H1 (cell line): ENCODE results near the gene IFI30.

Experiments used
- BRCA1 ChIP-seq: IDR thresholded peaks from 2 replicates; pipeline ENCODE4 v1.6.1; 2012; ENCODE audit warnings: low read depth, low read length, improper control_type of control experiment
- CTCF ChIP-seq, 3 experiments: IDR thresholded peaks; 1 replicate in 2 of 3; 2 replicates in 1 of 3; pipeline versions ENCODE4 v1.5.1 to v1.6.1; 2011; ENCODE audit warnings: low read length in 3 of 3, mild to moderate bottlenecking in 3 of 3, inconsistent platforms in 2 of 3, low read depth in 1 of 3, moderate library complexity in 1 of 3; ENCODE audit not compliant: insufficient read depth in 1 of 3; ENCODE audit errors: control extremely low read depth in 1 of 3
- KDM1A ChIP-seq: fragments of 200-600, 300-600 bp; sonication (generic); IDR thresholded peaks from 2 replicates; pipeline ENCODE4 v1.7.1; 2016; ENCODE audit warnings: mild to moderate bottlenecking, low read length, borderline replicate concordance
- SP2 ChIP-seq: IDR thresholded peaks from 2 replicates; pipeline ENCODE4 v1.6.1; 2012; ENCODE audit warnings: mild to moderate bottlenecking, low read length, inconsistent platforms

- no peak for TF ChIP-seq SP2
- no peak for TF ChIP-seq CTCF (IDR thresholded peaks at IDR 0.05; ENCODE audit: control extremely low read depth in 1 of 3, insufficient read depth in 1 of 3, low read depth in 1 of 3, low read length in 3 of 3)
- no peak for TF ChIP-seq KDM1A
- no peak for TF ChIP-seq BRCA1
Observed at GRCh38 chr19:18218159-18218558, 44.5 kb downstream of the IFI30 start.
